AG09319 (cell line): ENCODE results near the gene KLHDC10.

Source experiments
- DNase-seq: peaks from one replicate; pipeline ENCODE4 v3.0.0-alpha.2; 2010; ENCODE audit warnings: low read depth; ENCODE audit errors: extremely low read depth
- CTCF ChIP-seq: IDR thresholded peaks from 2 replicates; pipeline ENCODE4 v1.5.1; 2011; ENCODE audit warnings: low read depth, mild to moderate bottlenecking, inconsistent platforms, low read length, moderate library complexity

Gene KLHDC10

GRCh38 chr7:130139193-130139960 is 69.0 kb downstream of the KLHDC10 start:
- no peak for DNase-seq
- no peak for TF ChIP-seq CTCF

DNA sequence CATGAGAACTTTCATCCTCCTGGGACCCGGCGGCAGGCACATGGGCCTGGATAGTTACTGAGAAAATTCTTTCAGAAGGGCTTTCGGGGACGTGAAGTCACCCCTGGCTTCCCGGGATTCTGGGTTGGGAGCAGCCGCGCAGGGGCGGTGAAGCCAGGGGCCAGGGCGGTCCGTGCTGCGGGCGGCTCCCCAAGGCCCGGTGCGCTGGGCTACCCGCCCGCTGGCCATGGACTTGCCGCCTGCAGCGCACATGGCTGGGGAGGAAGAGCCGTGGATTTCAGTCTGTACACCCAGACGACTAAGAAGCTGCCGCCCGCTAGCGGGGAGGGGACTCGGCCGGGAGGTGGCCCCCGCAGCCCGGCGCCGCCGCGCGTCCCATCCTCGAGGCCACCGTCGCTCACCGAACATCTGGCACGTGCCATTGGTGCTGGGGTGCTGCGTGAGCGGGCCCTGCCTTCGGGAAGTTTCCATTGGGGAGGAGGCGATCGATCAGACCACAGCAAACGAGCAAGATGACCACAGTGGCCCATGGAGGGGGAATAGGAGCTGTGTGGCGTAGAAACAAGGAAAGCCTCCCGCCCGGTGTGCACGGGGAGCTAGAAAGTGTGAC is 70.3 kb downstream of the KLHDC10 start:
- DNase-seq, result no peak
- TF ChIP-seq CTCF, result no peak

DNA sequence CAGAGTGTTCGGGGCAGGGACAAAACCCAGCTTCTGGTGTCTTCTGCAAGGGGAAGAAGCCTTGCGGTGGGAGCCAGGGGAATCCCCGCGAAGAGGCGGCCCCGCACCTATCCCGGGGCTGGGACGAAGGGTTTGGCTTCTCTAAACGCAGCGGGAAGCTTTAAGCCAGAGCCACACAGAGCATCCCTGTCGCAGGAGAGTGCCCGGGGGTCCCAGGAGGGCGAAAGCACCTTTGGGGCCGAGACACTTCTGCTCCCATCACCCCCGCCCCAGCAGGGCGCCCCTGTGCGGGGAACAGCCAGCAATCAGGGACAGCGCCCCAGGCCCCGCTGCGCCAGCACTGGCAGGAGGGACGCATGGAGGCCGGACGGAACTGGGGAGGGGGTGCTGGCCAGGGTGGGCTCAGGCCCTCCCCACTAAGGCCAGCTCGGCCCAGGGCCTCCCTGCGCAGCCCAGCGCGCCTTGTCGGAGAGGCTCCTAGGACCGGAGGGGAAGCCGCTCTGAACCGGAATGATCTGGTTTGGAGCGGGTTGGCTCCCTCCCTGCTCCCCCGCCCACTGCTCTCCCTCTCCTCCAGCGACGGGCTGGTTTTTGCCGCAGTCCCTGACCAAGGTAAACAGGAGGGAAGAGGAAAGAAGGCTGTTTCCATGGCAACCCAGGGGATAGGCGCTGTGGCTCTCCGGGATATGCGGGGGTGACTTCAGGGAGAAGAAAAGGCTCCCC is 71.0 kb downstream of the KLHDC10 start:
- no peak for DNase-seq
- no peak; the same call in 1 of the 2 replicates for TF ChIP-seq CTCF

DNA sequence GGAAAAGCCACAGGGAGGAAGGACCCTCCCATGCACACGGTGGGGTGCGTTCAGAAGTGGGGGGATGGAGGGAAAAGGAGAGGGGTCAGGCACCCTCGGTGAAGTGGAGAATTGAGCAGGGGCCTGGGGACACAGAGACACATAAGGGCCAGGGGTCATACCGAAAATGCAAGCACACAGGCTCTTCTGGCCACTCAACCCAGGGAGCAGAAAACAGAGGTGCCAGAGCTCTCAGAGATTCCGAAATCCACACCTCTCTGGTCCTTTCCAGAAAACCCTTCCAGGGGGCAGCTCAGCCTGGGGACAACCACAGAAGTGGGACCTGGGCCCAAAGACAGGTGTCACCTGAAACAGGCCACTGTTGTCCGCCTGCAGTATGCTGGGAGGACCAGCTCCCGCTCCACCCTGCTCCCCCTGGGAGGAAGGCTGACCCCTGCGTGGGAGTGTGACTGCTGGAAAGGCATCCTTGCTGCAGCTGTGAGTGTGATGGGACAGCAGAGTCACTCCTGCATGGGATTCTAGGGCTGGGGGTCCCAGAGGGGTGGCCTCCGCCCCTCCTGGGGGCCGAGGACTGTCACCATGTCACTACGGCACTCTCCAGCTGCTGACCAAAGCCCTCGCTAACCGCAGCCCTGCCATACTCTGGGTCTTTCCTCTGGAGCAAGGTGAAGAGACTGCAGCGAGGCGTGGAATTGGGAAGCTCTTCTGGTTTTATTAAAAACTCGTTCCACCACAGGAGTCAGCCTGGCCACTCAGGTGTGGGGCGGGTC is 71.7 kb downstream of the KLHDC10 start:
- no peak for TF ChIP-seq CTCF

DNA sequence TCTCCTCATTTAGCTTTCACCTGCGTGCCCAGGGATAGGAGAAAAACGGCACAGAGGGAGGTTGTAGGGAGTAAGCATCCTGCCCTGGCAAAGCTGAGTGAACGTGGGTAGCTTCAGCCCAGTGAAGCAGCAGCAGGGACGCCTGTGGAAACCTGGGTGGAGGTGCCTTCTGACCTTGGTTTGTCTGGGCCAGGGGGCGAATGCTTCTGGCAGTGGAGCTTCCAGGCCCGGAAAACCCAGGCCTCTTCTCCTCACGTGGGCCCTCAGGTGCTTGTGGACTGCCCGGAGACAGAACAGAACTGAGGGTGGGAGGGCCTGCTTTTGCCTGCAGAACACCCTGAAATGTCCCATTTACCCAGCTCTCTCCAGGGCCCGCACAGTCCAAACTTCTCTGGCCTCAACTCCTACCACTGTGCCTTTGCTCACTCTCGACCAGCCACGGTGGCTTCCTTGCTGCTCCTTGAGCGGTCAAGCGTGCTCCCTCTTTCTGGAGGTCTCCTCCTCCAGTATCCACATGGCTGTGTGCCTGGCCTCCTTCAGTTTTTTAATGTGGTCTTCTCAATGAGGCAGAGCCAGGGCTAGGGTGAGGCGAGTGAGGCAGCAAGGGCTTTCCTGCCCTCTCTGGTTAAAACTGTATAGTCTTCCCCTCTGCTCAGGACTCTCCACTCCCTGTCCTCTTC is 72.5 kb downstream of the KLHDC10 start:
- DNase-seq, result no peak
- no peak for TF ChIP-seq CTCF

More for the DNA sequence above, 71.7 kb downstream of the KLHDC10 start:
- DNase-seq, result no peak

- TF ChIP-seq CTCF, result no peak
Measured at GRCh38 chr7:130143334-130143732, 73.0 kb downstream of the KLHDC10 start.

More at GRCh38 chr7:130143334-130143732, 73.0 kb downstream of the KLHDC10 start:
- no peak for DNase-seq
